ENCODE data around the gene NKX1-2. TPM values are rescaled to one million over a fixed set of nuclear protein-coding genes. Genes with fewer than 3 reads are reported as not detected.

The NKX1-2 gene
- total and polyA plus RNA-seq, 2 of the 8 experiments (the other 6 are each of a cell fraction or from before 2014, with no cell fraction given): 12.7 to 34.9 TPM

DNA sequence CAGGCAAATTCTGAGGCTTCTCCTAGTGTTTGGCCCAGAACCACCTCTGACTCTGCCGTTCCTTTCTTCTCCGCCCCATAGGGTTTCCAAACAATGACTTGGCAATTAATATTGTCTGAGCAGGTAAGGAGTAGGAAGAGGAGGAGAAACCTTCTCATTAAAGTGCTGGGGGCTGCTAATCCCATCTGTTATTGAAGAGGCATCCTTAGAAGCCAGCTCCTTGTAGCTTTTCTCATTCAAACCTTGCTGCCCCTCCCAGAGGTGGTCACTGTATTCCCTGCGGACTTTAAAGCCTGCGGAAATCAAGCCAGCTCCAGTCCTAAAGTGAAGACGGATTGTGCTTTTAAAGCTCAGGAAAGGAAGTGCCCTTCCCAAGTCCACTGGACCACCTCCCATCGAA is 1.4 kb upstream of the NKX1-2 start (continued):
- TF ChIP-seq FOSL1 (IDR thresholded peaks at IDR 0.05; ENCODE audit: insufficient read depth, low read depth, low read length) (no peak), POLR2AphosphoS5 (IDR thresholded peaks at IDR 0.05; ENCODE audit: low read depth, low read length) (no peak), RBBP5 (IDR thresholded peaks at IDR 0.05; ENCODE audit: borderline replicate concordance, low read depth, low read length) (no peak), CHD1 (IDR thresholded peaks at IDR 0.05; ENCODE audit: low read depth, low read length) (no peak), CBX5 (IDR thresholded peaks at IDR 0.05; ENCODE audit: low read depth, low read length) (no peak), YY1 (IDR thresholded peaks at IDR 0.05; ENCODE audit: low read depth, low read length) (no peak), JUND (IDR thresholded peaks at IDR 0.05; ENCODE audit: low read length) (no peak), SP2 (IDR thresholded peaks at IDR 0.05; ENCODE audit: low read length) (no peak), POLR2A (IDR thresholded peaks at IDR 0.05; ENCODE audit: control extremely low read depth in 1 of 2, low read depth in 2 of 2, low read length in 2 of 2) (0 out of 3 replicates have a peak, but pooled peaks of 1 of the 2 experiments have one; percentile 32), BCL11A (IDR thresholded peaks at IDR 0.05; ENCODE audit: low read depth in 2 of 2, low read length in 2 of 2) (no peak), KDM4A (IDR thresholded peaks at IDR 0.05; ENCODE audit: low read depth, low read length, severe bottlenecking) (peak; percentile 12), JUN (IDR thresholded peaks at IDR 0.05; ENCODE audit: low read depth, low read length) (no peak), CBX8 (IDR thresholded peaks at IDR 0.05; ENCODE audit: borderline replicate concordance, low read depth, low read length) (no peak), ASH2L (IDR thresholded peaks at IDR 0.05; ENCODE audit: low read length) (no peak)
- TF ChIP-seq, protein P1, sequence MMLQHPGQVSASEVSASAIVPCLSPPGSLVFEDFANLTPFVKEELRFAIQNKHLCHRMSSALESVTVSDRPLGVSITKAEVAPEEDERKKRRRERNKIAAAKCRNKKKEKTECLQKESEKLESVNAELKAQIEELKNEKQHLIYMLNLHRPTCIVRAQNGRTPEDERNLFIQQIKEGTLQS (IDR thresholded peaks at IDR 0.05; ENCODE audit: insufficient read depth, low read depth, low read length): no peak
- TF ChIP-seq, protein P2, sequence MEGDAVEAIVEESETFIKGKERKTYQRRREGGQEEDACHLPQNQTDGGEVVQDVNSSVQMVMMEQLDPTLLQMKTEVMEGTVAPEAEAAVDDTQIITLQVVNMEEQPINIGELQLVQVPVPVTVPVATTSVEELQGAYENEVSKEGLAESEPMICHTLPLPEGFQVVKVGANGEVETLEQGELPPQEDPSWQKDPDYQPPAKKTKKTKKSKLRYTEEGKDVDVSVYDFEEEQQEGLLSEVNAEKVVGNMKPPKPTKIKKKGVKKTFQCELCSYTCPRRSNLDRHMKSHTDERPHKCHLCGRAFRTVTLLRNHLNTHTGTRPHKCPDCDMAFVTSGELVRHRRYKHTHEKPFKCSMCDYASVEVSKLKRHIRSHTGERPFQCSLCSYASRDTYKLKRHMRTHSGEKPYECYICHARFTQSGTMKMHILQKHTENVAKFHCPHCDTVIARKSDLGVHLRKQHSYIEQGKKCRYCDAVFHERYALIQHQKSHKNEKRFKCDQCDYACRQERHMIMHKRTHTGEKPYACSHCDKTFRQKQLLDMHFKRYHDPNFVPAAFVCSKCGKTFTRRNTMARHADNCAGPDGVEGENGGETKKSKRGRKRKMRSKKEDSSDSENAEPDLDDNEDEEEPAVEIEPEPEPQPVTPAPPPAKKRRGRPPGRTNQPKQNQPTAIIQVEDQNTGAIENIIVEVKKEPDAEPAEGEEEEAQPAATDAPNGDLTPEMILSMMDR (IDR thresholded peaks at IDR 0.05; ENCODE audit: control extremely low read depth in 1 of 3, insufficient read depth in 1 of 3, low read depth in 1 of 3, low read length in 3 of 3): no peak

Measured in H1 (cell line).